A549 (cell line): ENCODE measurements around the gene ZNF397. TPM values are rescaled to one million over a fixed set of nuclear protein-coding genes. Genes with fewer than 3 reads are reported as not detected.

Experiments used
- ATAC-seq, 2 experiments: fragments of 200-7000 bp in 1 of 2; fragments of >200 bp in 1 of 2; cut with Nextera tagmentation in 1 of 2; cut with Tn5 transposase in 1 of 2; 3 replicates each; pipeline versions ENCODE4 v1.8.0 to v1.9.1; 2018 to 2020; ENCODE audit warnings: mild to moderate bottlenecking in 1 of 2, moderate library complexity in 1 of 2
- CTCF ChIA-PET: fragments of 300-600 bp; sonication (Branson Sonifier 250); formaldehyde crosslinking; extraction: SDS; loops from one replicate; lab custom pipeline; 2021; ENCODE audit warnings: antibody characterized with exemption, inconsistent platforms; lab: Yijun Ruan, JAX
- POLR2A ChIA-PET: fragments of 350-600 bp; formaldehyde crosslinking; extraction: SDS; loops from one replicate; lab custom pipeline; 2021; ENCODE audit warnings: antibody characterized with exemption, inconsistent platforms; lab: Yijun Ruan, JAX
- DNase-seq, 2 experiments: peaks; one replicate each; pipeline versions ENCODE4 v3.0.0 to v3.0.0-alpha.2; 2011 to 2016; ENCODE audit warnings: low read depth in 1 of 2, low spot score in 1 of 2
- FAIRE-seq: peaks from 2 replicates; lab custom pipeline; 2011; peaks lifted over from hg19 to GRCh38; lab: Jason Lieb, UNC
- H3K27ac ChIP-seq, 2 experiments: fragments of >200 bp; sonication (Bioruptor Twin); formaldehyde crosslinking; 3 replicates each; pipeline ENCODE4 v1.5.1; 2016 to 2017
- H3K4me1 ChIP-seq: fragments of >200 bp; sonication (Bioruptor Twin); formaldehyde crosslinking; 3 replicates; pipeline ENCODE4 v1.6.1; 2016
- H3K4me2 ChIP-seq: fragments of >200 bp; sonication (Bioruptor Twin); formaldehyde crosslinking; 3 replicates; pipeline ENCODE4 v1.6.1; 2016
- H3K4me3 ChIP-seq: fragments of >200 bp; sonication (Bioruptor Twin); formaldehyde crosslinking; 3 replicates; pipeline ENCODE4 v1.5.1; 2016
- H3K9me3 ChIP-seq: fragments of >200 bp; sonication (Bioruptor Twin); formaldehyde crosslinking; 3 replicates; pipeline ENCODE4 v1.6.1; 2016
- BHLHE40 ChIP-seq: IDR thresholded peaks from 2 replicates; pipeline ENCODE4 v1.6.1; 2012; ENCODE audit warnings: low read depth, low read length, inconsistent platforms
- CBX8 ChIP-seq: fragments of 200-600 bp; sonication (generic); IDR thresholded peaks from 2 replicates; pipeline ENCODE4 v1.6.1; 2016
- CEBPB ChIP-seq, 2 experiments: fragments of >200 bp in 1 of 2; sonication (Bioruptor Twin) in 1 of 2; formaldehyde crosslinking in 1 of 2; IDR thresholded peaks; 2 replicates each; pipeline ENCODE4 v1.6.1; 2012 to 2016
- CHD2 ChIP-seq: fragments of 150-350 bp; IDR thresholded peaks from 2 replicates; pipeline ENCODE4 v1.6.1; 2014; ENCODE audit warnings: low read length; ENCODE audit not compliant: partially characterized antibody
- CHD4 ChIP-seq: fragments of 200-600 bp; sonication (generic); IDR thresholded peaks from 2 replicates; pipeline ENCODE4 v1.6.1; 2016; ENCODE audit warnings: antibody characterized with exemption, mild to moderate bottlenecking, borderline replicate concordance
- E2F6 ChIP-seq: IDR thresholded peaks from 2 replicates; pipeline ENCODE4 v1.6.1; 2012; ENCODE audit warnings: low read depth, borderline replicate concordance
- FOSB ChIP-seq: fragments of 250-450 bp; sonication (Bioruptor Pico); IDR thresholded peaks from 2 replicates; pipeline ENCODE4 v1.5.0; 2020; ENCODE audit warnings: mild to moderate bottlenecking, moderate library complexity
- FOXS1 ChIP-seq: fragments of 250-450 bp; sonication (Bioruptor Pico); IDR thresholded peaks from 2 replicates; pipeline ENCODE4 v1.5.0; 2020; ENCODE audit warnings: mild to moderate bottlenecking, moderate library complexity
- GATA3 ChIP-seq: IDR thresholded peaks from 2 replicates; pipeline ENCODE4 v1.6.1; 2012; ENCODE audit warnings: borderline replicate concordance
- HDAC2 ChIP-seq: fragments of 200-600 bp; sonication (generic); IDR thresholded peaks from 2 replicates; pipeline ENCODE4 v1.6.1; 2016
- HEYL ChIP-seq: fragments of 250-450 bp; sonication (Bioruptor Pico); IDR thresholded peaks from 2 replicates; pipeline ENCODE4 v1.8.0; 2021; ENCODE audit warnings: mild to moderate bottlenecking, moderate library complexity
- HOXB13 ChIP-seq: fragments of 250-450 bp; sonication (Bioruptor Pico); IDR thresholded peaks from 2 replicates; pipeline ENCODE4 v1.5.0; 2020; ENCODE audit warnings: low read depth, mild to moderate bottlenecking, moderate library complexity
- JUNB ChIP-seq: fragments of >200 bp; sonication (Bioruptor Twin); formaldehyde crosslinking; IDR thresholded peaks from 2 replicates; pipeline ENCODE4 v1.6.1; 2016
- MAFK ChIP-seq: fragments of 450-650 bp; IDR thresholded peaks from 2 replicates; pipeline ENCODE4 v1.6.1; 2014; ENCODE audit not compliant: partially characterized antibody
- MAX ChIP-seq: IDR thresholded peaks from 2 replicates; pipeline ENCODE4 v1.6.1; 2012
- MYC ChIP-seq: IDR thresholded peaks from 2 replicates; pipeline ENCODE4 v1.6.1; 2012; ENCODE audit warnings: mild to moderate bottlenecking, inconsistent platforms, low read length, improper control_type of control experiment, borderline replicate concordance
- PHF8 ChIP-seq: fragments of 200-600 bp; sonication (generic); IDR thresholded peaks from 2 replicates; pipeline ENCODE4 v1.6.1; 2016; ENCODE audit warnings: low read depth, mild to moderate bottlenecking, antibody characterized with exemption, moderate library complexity, borderline replicate concordance
- RNF2 ChIP-seq: fragments of 200-600 bp; sonication (generic); IDR thresholded peaks from 2 replicates; pipeline ENCODE4 v1.6.1; 2016; ENCODE audit warnings: low read depth, mild to moderate bottlenecking, antibody characterized with exemption, moderate library complexity, borderline replicate concordance
- SREBF2 ChIP-seq: fragments of 450-650 bp; IDR thresholded peaks from 2 replicates; pipeline ENCODE4 v1.6.1; 2014; ENCODE audit warnings: mild to moderate bottlenecking, moderate library complexity
- TP53 ChIP-seq: fragments of 250-450 bp; sonication (Bioruptor Pico); IDR thresholded peaks from 2 replicates; pipeline ENCODE4 v1.5.0; 2021; ENCODE audit warnings: mild to moderate bottlenecking, moderate library complexity
- ZC3H11A ChIP-seq: fragments of 450-650 bp; IDR thresholded peaks from 2 replicates; pipeline ENCODE4 v1.6.1; 2014; ENCODE audit warnings: antibody characterized with exemption, mild to moderate bottlenecking
- WGBS: methylation state at CpG from one replicate; pipeline ENCODE4 v1.1.6; 2017; ENCODE audit errors: missing lambda C conversion rate; 5-methylcytosine and 5-hydroxymethylcytosine counted together
- polyA plus RNA-seq, 4 experiments: library from polyadenylated mRNA; depleted of rRNA in 3 of 4; stranded (reverse); fragments of >200 nt; fragmentation: RNase III in 1 of 4; extraction: RNeasy Plus Mini Kit Qiagen cat#74134 plus additional on column Dnase treatment in 1 of 4; gene quantifications; 2 replicates in 3 of 4; 3 replicates in 1 of 4; pipeline ENCODE4 v1.2.3, GENCODE V29; 2011 to 2017
- TF ChIP-seq, protein P1 (sequence below): fragments of 450-650 bp; IDR thresholded peaks from 2 replicates; pipeline ENCODE4 v1.6.1; 2014; ENCODE audit warnings: antibody characterized with exemption
- TF ChIP-seq, protein P2 (sequence below): fragments of 250-450 bp; sonication (Bioruptor Pico); IDR thresholded peaks from 2 replicates; pipeline ENCODE4 v1.5.0; 2020; ENCODE audit warnings: low read depth, mild to moderate bottlenecking, moderate library complexity
- TF ChIP-seq, protein P3 (sequence below): fragments of 150-350 bp; IDR thresholded peaks from 2 replicates; pipeline ENCODE4 v1.6.1; 2014; ENCODE audit warnings: low read depth, mild to moderate bottlenecking, low read length
- TF ChIP-seq, protein P4 (sequence below): IDR thresholded peaks from 2 replicates; pipeline ENCODE4 v1.6.1; 2012

Gene ZNF397
- polyA plus RNA-seq, 2 of the 4 experiments (the other 2 are of a cell fraction) = 7.9 to 8.0 TPM

DNA sequence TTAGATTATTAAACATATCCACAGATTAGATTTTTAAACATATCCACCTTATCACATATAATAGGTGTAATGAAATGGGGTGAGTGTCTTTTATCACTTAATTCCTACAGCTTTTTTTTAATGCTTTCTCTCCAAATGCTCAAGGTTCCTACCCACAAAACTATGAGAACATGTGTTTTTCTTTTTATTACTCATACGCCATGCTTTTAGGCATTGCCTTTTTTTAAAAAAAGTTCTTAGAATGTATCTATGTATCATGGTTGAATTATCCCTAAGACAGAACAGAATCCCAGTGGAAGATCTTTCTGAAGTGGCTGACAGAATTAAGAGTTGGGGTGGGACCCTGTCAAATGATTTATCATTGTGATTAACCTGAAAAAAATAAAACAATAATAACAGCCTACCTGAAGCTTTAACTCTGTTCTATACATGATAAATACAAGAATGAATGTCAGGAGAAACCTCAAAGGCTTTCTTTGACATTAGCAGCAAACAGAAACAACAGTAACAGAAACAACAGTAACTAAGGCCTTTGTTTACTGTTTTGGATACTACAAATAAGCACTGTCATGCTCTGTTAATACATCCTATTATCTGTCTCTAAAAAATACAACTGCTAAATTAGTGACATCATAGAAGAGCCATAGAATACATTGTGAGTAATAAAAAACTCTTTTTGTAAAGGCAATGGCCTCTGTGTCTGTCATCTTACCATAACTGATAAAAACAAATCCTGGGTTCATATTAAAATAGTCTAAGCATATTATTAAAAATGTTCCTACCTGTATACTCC, 4.1 kb upstream of the ZNF397 start:
- Histone ChIP-seq H3K4me3 (no peak overlapping the region), H3K4me2 (no peak overlapping the region), H3K9me3 (peaks cover 4% of the 10 kb centered on the region; the same call in 2 of the 3 replicates), H3K4me1 (no peaks in the 10 kb centered on the region), H3K27ac (no peak overlapping the region)
- TF ChIP-seq HEYL (CRISPR knock-in tag) (no peak), CHD2 (no peak), MYC (no peak), HDAC2 (no peak), GATA3 (no peak), RNF2 (no peak), MAFK (no peak), BHLHE40 (no peak), HOXB13 (CRISPR knock-in tag) (no peak), PHF8 (no peak), FOSB (CRISPR knock-in tag) (no peak), CHD4 (no peak)
- TF ChIP-seq, protein P1, sequence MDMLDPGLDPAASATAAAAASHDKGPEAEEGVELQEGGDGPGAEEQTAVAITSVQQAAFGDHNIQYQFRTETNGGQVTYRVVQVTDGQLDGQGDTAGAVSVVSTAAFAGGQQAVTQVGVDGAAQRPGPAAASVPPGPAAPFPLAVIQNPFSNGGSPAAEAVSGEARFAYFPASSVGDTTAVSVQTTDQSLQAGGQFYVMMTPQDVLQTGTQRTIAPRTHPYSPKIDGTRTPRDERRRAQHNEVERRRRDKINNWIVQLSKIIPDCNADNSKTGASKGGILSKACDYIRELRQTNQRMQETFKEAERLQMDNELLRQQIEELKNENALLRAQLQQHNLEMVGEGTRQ = no peak
- TF ChIP-seq, protein P2, sequence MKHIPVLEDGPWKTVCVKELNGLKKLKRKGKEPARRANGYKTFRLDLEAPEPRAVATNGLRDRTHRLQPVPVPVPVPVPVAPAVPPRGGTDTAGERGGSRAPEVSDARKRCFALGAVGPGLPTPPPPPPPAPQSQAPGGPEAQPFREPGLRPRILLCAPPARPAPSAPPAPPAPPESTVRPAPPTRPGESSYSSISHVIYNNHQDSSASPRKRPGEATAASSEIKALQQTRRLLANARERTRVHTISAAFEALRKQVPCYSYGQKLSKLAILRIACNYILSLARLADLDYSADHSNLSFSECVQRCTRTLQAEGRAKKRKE (CRISPR knock-in tag) = no peak
- ChIA-PET POLR2A (no interaction called here), CTCF (no interaction called here)
- FAIRE-seq (no peak), DNase-seq (no peak), ATAC-seq (no peak)
- 96% methylated on average over 1 of the region's 1 CpG for WGBS

GRCh38 chr18:35239314-35239713, 1.5 kb upstream of the ZNF397 start:
- no peak for FAIRE-seq
- Histone ChIP-seq H3K9me3 (peaks cover 29% of the 10 kb centered on the region), H3K27ac (no peak overlapping the region), H3K4me3 (no peak overlapping the region), H3K4me1 (no peaks in the 10 kb centered on the region), H3K4me2 (no peak overlapping the region)
- ChIA-PET POLR2A (no interaction called here), CTCF (no interaction called here)
- no peak for ATAC-seq
- DNase-seq = no peak
- no peak for TF ChIP-seq MAFK
- TF ChIP-seq FOXS1 = no peak
- TF ChIP-seq, protein P3, sequence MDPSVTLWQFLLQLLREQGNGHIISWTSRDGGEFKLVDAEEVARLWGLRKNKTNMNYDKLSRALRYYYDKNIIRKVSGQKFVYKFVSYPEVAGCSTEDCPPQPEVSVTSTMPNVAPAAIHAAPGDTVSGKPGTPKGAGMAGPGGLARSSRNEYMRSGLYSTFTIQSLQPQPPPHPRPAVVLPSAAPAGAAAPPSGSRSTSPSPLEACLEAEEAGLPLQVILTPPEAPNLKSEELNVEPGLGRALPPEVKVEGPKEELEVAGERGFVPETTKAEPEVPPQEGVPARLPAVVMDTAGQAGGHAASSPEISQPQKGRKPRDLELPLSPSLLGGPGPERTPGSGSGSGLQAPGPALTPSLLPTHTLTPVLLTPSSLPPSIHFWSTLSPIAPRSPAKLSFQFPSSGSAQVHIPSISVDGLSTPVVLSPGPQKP = no peak
- no peak for TF ChIP-seq CBX8
- TF ChIP-seq CHD2 = no peak
- no peak for TF ChIP-seq ZC3H11A
- no peak for TF ChIP-seq E2F6
- TF ChIP-seq HDAC2 = no peak
- no peak for TF ChIP-seq CHD4
- no peak for TF ChIP-seq TP53 (CRISPR knock-in tag)
- no peak for TF ChIP-seq CEBPB (IDR thresholded peaks at IDR 0.05)
- TF ChIP-seq MAX = no peak
- no peak for TF ChIP-seq JUNB
- TF ChIP-seq, protein P4, sequence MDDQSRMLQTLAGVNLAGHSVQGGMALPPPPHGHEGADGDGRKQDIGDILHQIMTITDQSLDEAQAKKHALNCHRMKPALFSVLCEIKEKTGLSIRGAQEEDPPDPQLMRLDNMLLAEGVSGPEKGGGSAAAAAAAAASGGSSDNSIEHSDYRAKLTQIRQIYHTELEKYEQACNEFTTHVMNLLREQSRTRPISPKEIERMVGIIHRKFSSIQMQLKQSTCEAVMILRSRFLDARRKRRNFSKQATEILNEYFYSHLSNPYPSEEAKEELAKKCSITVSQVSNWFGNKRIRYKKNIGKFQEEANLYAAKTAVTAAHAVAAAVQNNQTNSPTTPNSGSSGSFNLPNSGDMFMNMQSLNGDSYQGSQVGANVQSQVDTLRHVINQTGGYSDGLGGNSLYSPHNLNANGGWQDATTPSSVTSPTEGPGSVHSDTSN = no peak
- no peak for TF ChIP-seq SREBF2
- WGBS = 90% methylated on average over 1 of the region's 1 CpG
